ENCODE data around the gene PLCB4.

Gene PLCB4

GRCh38 chr20:9498322-9498721 lies 429.4 kb downstream of the PLCB4 start:
- no peak for DNase-seq (ENCODE audit: low spot score)

GRCh38 chr20:9499126-9499899 lies 430.4 kb downstream of the PLCB4 start:
- no peak for DNase-seq (ENCODE audit: low spot score)

GRCh38 chr20:9500121-9500520 lies 431.2 kb downstream of the PLCB4 start:
- no peak for DNase-seq (ENCODE audit: low spot score)

- no peak for DNase-seq (ENCODE audit: low spot score)
These were observed 432.6 kb downstream of the PLCB4 start for GRCh38 chr20:9501473-9501872.

GRCh38 chr20:9503526-9504245 lies 434.8 kb downstream of the PLCB4 start:
- peak; percentile 59 for DNase-seq (ENCODE audit: low spot score)

- DNase-seq (ENCODE audit: low spot score), result no peak
These were observed 437.5 kb downstream of the PLCB4 start for GRCh38 chr20:9506280-9506821.

GRCh38 chr20:9506964-9507369 lies 438.1 kb downstream of the PLCB4 start:
- no peak for DNase-seq (ENCODE audit: low spot score)

- no peak for DNase-seq (ENCODE audit: low spot score)
These were observed 438.8 kb downstream of the PLCB4 start for GRCh38 chr20:9507544-9508239.

- no peak for DNase-seq (ENCODE audit: low spot score)
These were observed 439.4 kb downstream of the PLCB4 start for GRCh38 chr20:9508240-9508661.

- DNase-seq (ENCODE audit: low spot score), result no peak
These were observed 439.9 kb downstream of the PLCB4 start for GRCh38 chr20:9508696-9509178.

GRCh38 chr20:9509246-9509645 lies 440.4 kb downstream of the PLCB4 start:
- no peak for DNase-seq (ENCODE audit: low spot score)

GRCh38 chr20:9510911-9511310 lies 442.0 kb downstream of the PLCB4 start:
- no peak for DNase-seq (ENCODE audit: low spot score)

- no peak for DNase-seq (ENCODE audit: low spot score)
These were observed 445.2 kb downstream of the PLCB4 start for GRCh38 chr20:9514072-9514460.

GRCh38 chr20:9514461-9515213 lies 445.8 kb downstream of the PLCB4 start, which contains the start of gene LAMP5:
Gene LAMP5 (plus strand): TSS chr20:9514590. CDS start chr20:9514853, 263 bp downstream.
- DNase-seq (ENCODE audit: low spot score), result no peak

- no peak for DNase-seq (ENCODE audit: low spot score)
These were observed 446.3 kb downstream of the PLCB4 start for GRCh38 chr20:9515214-9515585.

GRCh38 chr20:9515741-9516233 lies 446.9 kb downstream of the PLCB4 start:
- DNase-seq (ENCODE audit: low spot score), result no peak

GRCh38 chr20:9516234-9516871 lies 447.5 kb downstream of the PLCB4 start:
- peak; percentile 45 for DNase-seq (ENCODE audit: low spot score)

GRCh38 chr20:9517297-9518162 lies 448.6 kb downstream of the PLCB4 start:
- no peak for DNase-seq (ENCODE audit: low spot score)

- DNase-seq (ENCODE audit: low spot score), result no peak
These were observed 449.8 kb downstream of the PLCB4 start for GRCh38 chr20:9518576-9519175.
